ENCODE measurements around the gene FRMPD1. TPM values are rescaled to one million over a fixed set of nuclear protein-coding genes. Genes with fewer than 3 reads are reported as not detected.

Gene FRMPD1
- total and polyA plus RNA-seq, 2 donors (not counting 1 experiment from before 2014, with no cell fraction given): not detected

DNA sequence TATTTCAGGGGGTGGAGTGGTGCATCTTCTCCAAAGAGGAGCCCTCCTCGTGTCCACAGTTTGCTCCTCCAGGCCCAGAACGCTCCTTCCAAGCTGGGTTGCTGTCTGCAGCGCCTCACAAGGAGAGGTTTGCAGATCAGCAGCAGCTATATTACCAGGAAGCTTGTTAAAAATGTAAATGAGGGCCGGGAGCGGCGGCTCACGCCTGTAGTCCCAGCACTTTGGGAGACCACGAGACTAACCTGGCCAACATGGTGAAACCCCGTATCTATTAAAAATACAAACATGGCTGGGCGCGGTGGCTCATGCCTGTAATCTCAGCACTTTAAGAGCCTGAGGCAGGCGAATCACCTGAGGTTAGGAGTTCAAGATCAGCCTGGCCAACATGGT lies 25.0 kb upstream of the FRMPD1 start:
- Histone ChIP-seq H3K4me3 (replicated peaks in 1 of 4; ENCODE audit: control extremely low read depth in 1 of 4, insufficient read depth in 1 of 4, low read depth in 3 of 4, low read length in 4 of 4) (no peak overlapping the region), H3K4me1 (ENCODE audit: control insufficient read depth, extremely low read depth, insufficient read depth, low read length) (no peaks in the 10 kb centered on the region), H3K4me2 (ENCODE audit: extremely low read depth, insufficient read depth, low read length) (no peak overlapping the region), H4K20me1 (ENCODE audit: control insufficient read depth, extremely low read depth, insufficient read depth, low read length) (no peaks in the 10 kb centered on the region), H3K27ac (ENCODE audit: insufficient read depth, low read length) (no peak overlapping the region), H3K36me3 (ENCODE audit: control insufficient read depth, insufficient read depth, low read length) (no peaks in the 10 kb centered on the region), H3K9me3 (ENCODE audit: control insufficient read depth, insufficient read depth, low read depth, low read length) (no peaks in the 10 kb centered on the region), H3K79me2 (ENCODE audit: control insufficient read depth, insufficient read depth, low read length) (no peaks in the 10 kb centered on the region), H3K27me3 (ENCODE audit: control insufficient read depth, insufficient read depth, low read length) (no peaks in the 10 kb centered on the region), H3K9ac (ENCODE audit: insufficient read depth, low read length) (no peak overlapping the region), H2AFZ (ENCODE audit: low read length) (no peak overlapping the region)
- no peak for DNase-seq (ENCODE audit: low read depth in 2 of 2)
- TF ChIP-seq, protein P1, sequence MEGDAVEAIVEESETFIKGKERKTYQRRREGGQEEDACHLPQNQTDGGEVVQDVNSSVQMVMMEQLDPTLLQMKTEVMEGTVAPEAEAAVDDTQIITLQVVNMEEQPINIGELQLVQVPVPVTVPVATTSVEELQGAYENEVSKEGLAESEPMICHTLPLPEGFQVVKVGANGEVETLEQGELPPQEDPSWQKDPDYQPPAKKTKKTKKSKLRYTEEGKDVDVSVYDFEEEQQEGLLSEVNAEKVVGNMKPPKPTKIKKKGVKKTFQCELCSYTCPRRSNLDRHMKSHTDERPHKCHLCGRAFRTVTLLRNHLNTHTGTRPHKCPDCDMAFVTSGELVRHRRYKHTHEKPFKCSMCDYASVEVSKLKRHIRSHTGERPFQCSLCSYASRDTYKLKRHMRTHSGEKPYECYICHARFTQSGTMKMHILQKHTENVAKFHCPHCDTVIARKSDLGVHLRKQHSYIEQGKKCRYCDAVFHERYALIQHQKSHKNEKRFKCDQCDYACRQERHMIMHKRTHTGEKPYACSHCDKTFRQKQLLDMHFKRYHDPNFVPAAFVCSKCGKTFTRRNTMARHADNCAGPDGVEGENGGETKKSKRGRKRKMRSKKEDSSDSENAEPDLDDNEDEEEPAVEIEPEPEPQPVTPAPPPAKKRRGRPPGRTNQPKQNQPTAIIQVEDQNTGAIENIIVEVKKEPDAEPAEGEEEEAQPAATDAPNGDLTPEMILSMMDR (conservative IDR thresholded peaks at IDR 0.05 in 1 of 2, IDR thresholded peaks at IDR 0.05 in 1 of 2; ENCODE audit: low read depth in 1 of 2, low read length in 2 of 2): no peak
- TF ChIP-seq EZH2 (IDR thresholded peaks at IDR 0.05; ENCODE audit: low read length, missing control alignments): no peak

DNA sequence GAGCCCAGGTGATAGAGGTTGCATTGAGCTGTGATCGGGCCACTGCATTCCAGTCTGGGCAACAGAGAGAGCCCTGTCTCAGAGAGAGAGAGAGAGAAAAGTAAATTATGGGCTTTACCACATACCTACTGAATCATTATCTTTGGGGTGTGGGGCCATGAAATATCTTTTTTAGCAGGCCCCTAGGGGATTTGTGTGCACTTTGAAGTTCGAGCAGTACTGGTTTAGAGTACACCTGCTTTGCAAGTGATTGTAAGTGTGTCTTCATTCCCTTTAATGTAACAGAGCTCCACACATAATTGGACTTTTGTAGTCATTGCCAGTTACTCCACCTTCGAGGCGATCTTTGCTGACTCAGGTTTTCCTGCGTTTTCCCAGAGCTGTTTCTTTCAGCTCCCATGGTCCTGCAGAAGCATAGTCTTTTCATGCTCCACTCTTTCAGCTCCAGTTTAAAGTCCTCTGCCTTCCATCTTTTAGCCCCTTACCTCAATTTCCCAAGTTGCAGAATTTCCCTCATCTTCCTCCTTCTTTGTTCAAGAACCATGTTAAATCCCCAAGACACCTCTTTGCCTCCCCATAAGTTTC lies 24.0 kb upstream of the FRMPD1 start:
- Histone ChIP-seq H3K4me3 (replicated peaks in 1 of 4; ENCODE audit: control extremely low read depth in 1 of 4, insufficient read depth in 1 of 4, low read depth in 3 of 4, low read length in 4 of 4) (no peak overlapping the region), H3K4me2 (ENCODE audit: extremely low read depth, insufficient read depth, low read length) (no peak overlapping the region), H3K4me1 (ENCODE audit: control insufficient read depth, extremely low read depth, insufficient read depth, low read length) (no peaks in the 10 kb centered on the region), H3K9me3 (ENCODE audit: control insufficient read depth, insufficient read depth, low read depth, low read length) (no peaks in the 10 kb centered on the region), H3K27ac (ENCODE audit: insufficient read depth, low read length) (no peak overlapping the region), H3K27me3 (ENCODE audit: control insufficient read depth, insufficient read depth, low read length) (no peaks in the 10 kb centered on the region), H2AFZ (ENCODE audit: low read length) (no peak overlapping the region), H4K20me1 (ENCODE audit: control insufficient read depth, extremely low read depth, insufficient read depth, low read length) (no peaks in the 10 kb centered on the region), H3K36me3 (ENCODE audit: control insufficient read depth, insufficient read depth, low read length) (no peaks in the 10 kb centered on the region), H3K9ac (ENCODE audit: insufficient read depth, low read length) (no peak overlapping the region), H3K79me2 (ENCODE audit: control insufficient read depth, insufficient read depth, low read length) (no peaks in the 10 kb centered on the region)
- TF ChIP-seq EZH2 (IDR thresholded peaks at IDR 0.05; ENCODE audit: low read length, missing control alignments): no peak
- TF ChIP-seq, protein P1 (conservative IDR thresholded peaks at IDR 0.05 in 1 of 2, IDR thresholded peaks at IDR 0.05 in 1 of 2; ENCODE audit: low read depth in 1 of 2, low read length in 2 of 2): no peak
- no peak for DNase-seq (ENCODE audit: low read depth in 2 of 2)

DNA sequence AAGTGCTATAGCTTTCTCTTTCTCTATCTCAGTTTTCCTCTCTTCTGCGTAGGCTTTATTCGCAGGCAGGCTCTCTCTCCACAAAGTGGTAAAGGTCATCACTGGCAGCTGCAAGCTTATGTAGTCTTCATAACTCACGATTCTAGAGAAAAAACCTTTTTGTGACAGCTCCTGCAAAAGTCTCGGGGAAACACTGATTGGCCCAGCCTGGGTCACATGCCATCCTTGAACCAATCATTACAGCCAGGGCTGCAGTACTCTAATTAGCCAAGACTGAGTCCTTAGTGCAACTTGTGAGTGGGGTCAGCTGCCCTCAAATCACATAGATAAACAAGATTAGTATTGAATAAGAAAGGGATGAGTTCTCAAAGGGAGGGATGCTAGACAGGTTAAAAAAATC lies 18.3 kb upstream of the FRMPD1 start:
- no peak overlapping the region for H3K27ac ChIP-seq (ENCODE audit: insufficient read depth, low read length)
- TF ChIP-seq EZH2 (IDR thresholded peaks at IDR 0.05; ENCODE audit: low read length, missing control alignments): no peak
- TF ChIP-seq, protein P1 (conservative IDR thresholded peaks at IDR 0.05 in 1 of 2, IDR thresholded peaks at IDR 0.05 in 1 of 2; ENCODE audit: low read depth in 1 of 2, low read length in 2 of 2): no peak
- no peaks in the 10 kb centered on the region for H3K9me3 ChIP-seq (ENCODE audit: control insufficient read depth, insufficient read depth, low read depth, low read length)
- H3K4me2 ChIP-seq (ENCODE audit: extremely low read depth, insufficient read depth, low read length): no peak overlapping the region
- H4K20me1 ChIP-seq (ENCODE audit: control insufficient read depth, extremely low read depth, insufficient read depth, low read length): no peaks in the 10 kb centered on the region
- H2AFZ ChIP-seq (ENCODE audit: low read length): no peak overlapping the region
- no peak overlapping the region for H3K4me3 ChIP-seq (replicated peaks in 1 of 4; ENCODE audit: control extremely low read depth in 1 of 4, insufficient read depth in 1 of 4, low read depth in 3 of 4, low read length in 4 of 4)
- no peaks in the 10 kb centered on the region for H3K79me2 ChIP-seq (ENCODE audit: control insufficient read depth, insufficient read depth, low read length)
- no peaks in the 10 kb centered on the region for H3K27me3 ChIP-seq (ENCODE audit: control insufficient read depth, insufficient read depth, low read length)
- no peaks in the 10 kb centered on the region for H3K4me1 ChIP-seq (ENCODE audit: control insufficient read depth, extremely low read depth, insufficient read depth, low read length)
- no peak overlapping the region for H3K9ac ChIP-seq (ENCODE audit: insufficient read depth, low read length)
- H3K36me3 ChIP-seq (ENCODE audit: control insufficient read depth, insufficient read depth, low read length): no peaks in the 10 kb centered on the region
- no peak for DNase-seq (ENCODE audit: low read depth in 2 of 2)

Measured in fibroblast of lung (primary cell).